Type B pancreatic cell (in vitro differentiated cells): ENCODE measurements around the gene CORO1C. TPM values are rescaled to one million over a fixed set of nuclear protein-coding genes. Genes with fewer than 3 reads are reported as not detected.

Experiments used
- DNase-seq: peaks from one replicate; pipeline ENCODE4 v3.0.0; 2021; ENCODE audit warnings: mixed read lengths; ENCODE audit not compliant: unreplicated experiment; ENCODE audit errors: extremely low spot score
- H3K27ac Mint-ChIP-seq: 2 replicates; pipeline ENCODE4 v1.8.0; 2021; ENCODE audit warnings: mild to moderate bottlenecking, mixed read lengths
- H3K27me3 Mint-ChIP-seq: 2 replicates; pipeline ENCODE4 v1.8.0; 2021; ENCODE audit warnings: mixed read lengths
- H3K36me3 Mint-ChIP-seq: 2 replicates; pipeline ENCODE4 v1.8.0; 2021; ENCODE audit warnings: mixed read lengths
- H3K4me1 Mint-ChIP-seq: one replicate; pipeline ENCODE4 v1.8.0; 2021; ENCODE audit warnings: mixed read lengths; ENCODE audit not compliant: unreplicated experiment
- H3K4me3 Mint-ChIP-seq: 2 replicates; pipeline ENCODE4 v1.8.0; 2021; ENCODE audit warnings: mild to moderate bottlenecking, mixed read lengths
- H3K9me3 Mint-ChIP-seq: 2 replicates; pipeline ENCODE4 v1.8.0; 2021; ENCODE audit warnings: mixed read lengths
- CTCF ChIP-seq: fragments of 200-600 bp; sonication (generic); conservative IDR thresholded peaks from 2 replicates; pipeline ENCODE4 v1.5.0; 2021; ENCODE audit warnings: antibody characterized with exemption, mild to moderate bottlenecking
- total RNA-seq: library from RNA; stranded (reverse); gene quantifications from 2 replicates; pipeline ENCODE4 v1.2.1, GENCODE V29; 2021; ENCODE audit warnings: low replicate concordance

Gene CORO1C
- total RNA-seq, 1 donor from 2014 or later, result 103 TPM

- Mint-ChIP-seq H3K9me3 (peaks cover 4% of the 10 kb centered on the region), H3K4me3 (no peak overlapping the region), H3K4me1 (peaks cover 14% of the 10 kb centered on the region), H3K27me3 (peaks cover 3% of the 10 kb centered on the region), H3K36me3 (no peaks in the 10 kb centered on the region), H3K27ac (no peak overlapping the region)
- no peak for DNase-seq
- TF ChIP-seq CTCF, result no peak
Measured at GRCh38 chr12:108768591-108769500, 37.5 kb upstream of the CORO1C start.

GRCh38 chr12:108766294-108766693, 35.0 kb upstream of the CORO1C start:
- no peak overlapping the region for H3K4me3 Mint-ChIP-seq
- no peak for DNase-seq
- H3K4me1 Mint-ChIP-seq, result peaks cover 5% of the 10 kb centered on the region
- TF ChIP-seq CTCF, result no peak
- no peaks in the 10 kb centered on the region for H3K36me3 Mint-ChIP-seq
- peaks cover 3% of the 10 kb centered on the region for H3K27me3 Mint-ChIP-seq
- peaks cover 4% of the 10 kb centered on the region for H3K9me3 Mint-ChIP-seq
- H3K27ac Mint-ChIP-seq, result no peak overlapping the region

GRCh38 chr12:108765289-108765764, 34.0 kb upstream of the CORO1C start:
- Mint-ChIP-seq H3K9me3 (peaks cover 4% of the 10 kb centered on the region), H3K27me3 (peaks cover 3% of the 10 kb centered on the region), H3K36me3 (no peaks in the 10 kb centered on the region), H3K4me1 (peaks cover 5% of the 10 kb centered on the region), H3K27ac (no peak overlapping the region), H3K4me3 (no peak overlapping the region)
- no peak for DNase-seq
- TF ChIP-seq CTCF, result no peak

GRCh38 chr12:108764540-108765288, 33.4 kb upstream of the CORO1C start:
- Mint-ChIP-seq H3K36me3 (no peaks in the 10 kb centered on the region), H3K27ac (no peak overlapping the region), H3K9me3 (peaks cover 4% of the 10 kb centered on the region), H3K4me3 (no peak overlapping the region), H3K27me3 (peaks cover 3% of the 10 kb centered on the region), H3K4me1 (peaks cover 5% of the 10 kb centered on the region)
- no peak for TF ChIP-seq CTCF
- no peak for DNase-seq

- H3K4me1 Mint-ChIP-seq, result peaks cover 4% of the 10 kb centered on the region
- peaks cover 4% of the 10 kb centered on the region for H3K9me3 Mint-ChIP-seq
- no peaks in the 10 kb centered on the region for H3K27me3 Mint-ChIP-seq
- no peak for TF ChIP-seq CTCF
- H3K36me3 Mint-ChIP-seq, result no peaks in the 10 kb centered on the region
- DNase-seq, result no peak
- no peak overlapping the region for H3K27ac Mint-ChIP-seq
- no peak overlapping the region for H3K4me3 Mint-ChIP-seq
Measured at GRCh38 chr12:108761226-108761625, 29.9 kb upstream of the CORO1C start.
